Heart right ventricle (tissue), 16 donors: Measurements from ENCODE around the gene GATA1. TPM values are rescaled to one million over a fixed set of nuclear protein-coding genes. Genes with fewer than 3 reads are reported as not detected.

Source experiments
- ATAC-seq, 8 donors: fragments of 200-7000 bp; cut with Tn5 transposase; one replicate each; pipeline ENCODE4 v1.9.1; 2020; ENCODE audit warnings: mild to moderate bottlenecking in 8 of 8, moderate library complexity in 8 of 8, moderate number of reproducible peaks in 1 of 8
- DNase-seq, 2 donors: peaks; one replicate each; pipeline ENCODE4 v3.0.0-alpha.2; 2020
- H3K27ac ChIP-seq, 10 donors: fragments of 200-600 bp; sonication (generic) in 2 of 10; one replicate each; pipeline versions ENCODE4 v1.5.0 to v1.8.0; 2020 to 2022; ENCODE audit warnings: mild to moderate bottlenecking in 3 of 10
- H3K27me3 ChIP-seq, 7 donors: fragments of 200-600 bp; one replicate each; pipeline ENCODE4 v1.8.0; 2021 to 2022; ENCODE audit warnings: mild to moderate bottlenecking in 2 of 7
- H3K36me3 ChIP-seq, 9 donors: fragments of 200-600 bp; sonication (generic) in 1 of 9; one replicate each; pipeline versions ENCODE4 v1.5.0 to v1.8.0; 2020 to 2022; ENCODE audit warnings: mild to moderate bottlenecking in 2 of 9
- H3K4me1 ChIP-seq, 9 donors: fragments of 200-600 bp; sonication (generic) in 1 of 9; one replicate each; pipeline versions ENCODE4 v1.5.0 to v1.8.0; 2020 to 2022; ENCODE audit warnings: mild to moderate bottlenecking in 4 of 9
- H3K4me3 ChIP-seq, 10 donors: fragments of 200-600 bp; sonication (generic) in 2 of 10; one replicate each; pipeline versions ENCODE4 v1.5.0 to v1.8.0; 2020 to 2022; ENCODE audit warnings: mild to moderate bottlenecking in 7 of 10, moderate library complexity in 2 of 10
- H3K9me3 ChIP-seq, 11 donors: fragments of 200-600 bp in 10 of 11; sonication (generic) in 2 of 11; one replicate each; pipeline versions ENCODE4 v1.5.0 to v1.8.0; 2013 to 2022; ENCODE audit warnings: mild to moderate bottlenecking in 2 of 11, control low read depth in 1 of 11, moderate library complexity in 1 of 11
- WGBS, 2 donors: extraction: QIAGEN DNeasy Blood & Tissue Kit; methylation state at CpG; one replicate each; pipeline ENCODE4 v1.1.7; 2013; ENCODE audit warnings: inconsistent platforms in 1 of 2; 5-methylcytosine and 5-hydroxymethylcytosine counted together
- intact Hi-C, 10 donors: fragments of 100-400 bp; cut with DNase I; formaldehyde crosslinking; loops; one replicate each; pipeline versions ENCODE4 v1.11.1 to v1.14.2; 2022
- polyA plus RNA-seq, 2 donors: library from polyadenylated mRNA; stranded (reverse); fragments of 200-250 nt; gene quantifications; one replicate each; pipeline ENCODE4 v1.2.3, GENCODE V29; 2013
- total RNA-seq, 10 donors: library from RNA; stranded (reverse); fragmentation: NEBNext Ultra II Directional in 3 of 10; extraction: Animal tissue kit (Norgen Biotek cat#: 25700) in 3 of 10; gene quantifications; one replicate each; pipeline versions ENCODE4 v1.2.1 to v1.2.4, GENCODE V29; 2021 to 2023
- TF ChIP-seq, protein P1 (sequence below), 9 donors: fragments of 200-600 bp; sonication (generic) in 2 of 9; IDR thresholded peaks; one replicate each; pipeline versions ENCODE4 v1.5.0 to v1.8.0; 2021 to 2022; ENCODE audit warnings: antibody characterized with exemption in 9 of 9, mild to moderate bottlenecking in 5 of 9, moderate library complexity in 1 of 9
- donor health status: Arrhythmogenic right ventricular cardiomyopathy.
- donor health status: ischemic (EF 13 %, LVEDD 7.1; RV severe dilation, severe dysfunction).
- donor health status: healthy with polysubstance abuse.
- donor health status: DM: no; HTN: yes; CAD: no.
- donor health status: DM: no; HTN: no; CAD: no.
- donor health status: ischemic (EF 25% LVEDD 6.9; RV normal size, moderate dysfunction).
- donor health status: ischemic (EF 25% LVEDD 5.7; RV mildly dilated, moderate dysfunction).
- donor health status: healthy.
- donor health status: DM: yes; HTN: yes; CAD: no.
- donor health status: Ischemic cardiomyopathy.
- donor health status: ischemic (EF 35%, LVEDD 5.7; RV mildly dilated, moderate dysfunction).
- donor health status: nonischemic (EF 11% LVEDD 7.7; RV severe dilation, severe dysfunction).
- donor health status: DM: yes; HTN: yes; CAD: no.
- donor health status: PGD.
- donor health status: ischemic (EF 29% LVEDD 5.4; RV normal size, mild dysfunction).
- donor health status: nonischemic (EF 23%, LVEDD 6.1; RV moderate dilation, normal function).

GATA1 gene
- total and polyA plus RNA-seq, 12 donors, result 0.07 to 0.25 (median 0.23) TPM; not detected in 9

GRCh38 chrX:48824066-48824465, 37.7 kb downstream of the GATA1 start:
- H3K36me3 ChIP-seq, result peaks cover 0 to 48% (median 0%) of the 10 kb centered on the region in 9 donors
- H3K27me3 ChIP-seq, result peaks cover 0 to 49% (median 0%) of the 10 kb centered on the region in 7 donors
- ATAC-seq (no peak), DNase-seq (no peak)
- H3K9me3 ChIP-seq, result peaks cover 0 to 20% (median 0%) of the 10 kb centered on the region in 11 donors
- no peak overlapping the region for H3K4me3 ChIP-seq
- WGBS, 2 donors, result 94 to 99% methylated on average over 6 to 8 of the region's 8 CpGs
- TF ChIP-seq, protein P1, sequence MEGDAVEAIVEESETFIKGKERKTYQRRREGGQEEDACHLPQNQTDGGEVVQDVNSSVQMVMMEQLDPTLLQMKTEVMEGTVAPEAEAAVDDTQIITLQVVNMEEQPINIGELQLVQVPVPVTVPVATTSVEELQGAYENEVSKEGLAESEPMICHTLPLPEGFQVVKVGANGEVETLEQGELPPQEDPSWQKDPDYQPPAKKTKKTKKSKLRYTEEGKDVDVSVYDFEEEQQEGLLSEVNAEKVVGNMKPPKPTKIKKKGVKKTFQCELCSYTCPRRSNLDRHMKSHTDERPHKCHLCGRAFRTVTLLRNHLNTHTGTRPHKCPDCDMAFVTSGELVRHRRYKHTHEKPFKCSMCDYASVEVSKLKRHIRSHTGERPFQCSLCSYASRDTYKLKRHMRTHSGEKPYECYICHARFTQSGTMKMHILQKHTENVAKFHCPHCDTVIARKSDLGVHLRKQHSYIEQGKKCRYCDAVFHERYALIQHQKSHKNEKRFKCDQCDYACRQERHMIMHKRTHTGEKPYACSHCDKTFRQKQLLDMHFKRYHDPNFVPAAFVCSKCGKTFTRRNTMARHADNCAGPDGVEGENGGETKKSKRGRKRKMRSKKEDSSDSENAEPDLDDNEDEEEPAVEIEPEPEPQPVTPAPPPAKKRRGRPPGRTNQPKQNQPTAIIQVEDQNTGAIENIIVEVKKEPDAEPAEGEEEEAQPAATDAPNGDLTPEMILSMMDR (IDR thresholded peaks at IDR 0.05), result no peak
- H3K27ac ChIP-seq, result no peak overlapping the region
- no peaks in the 10 kb centered on the region for H3K4me1 ChIP-seq
- intact Hi-C loops, result no loop called here

- TF ChIP-seq, protein P1 (IDR thresholded peaks at IDR 0.05), result no peak
- intact Hi-C loops, result no loop called here
- ATAC-seq (no peak), DNase-seq (no peak)
- Histone ChIP-seq H3K27me3 (peaks cover 0 to 71% (median 10%) of the 10 kb centered on the region in 7 donors), H3K4me3 (no peak within 1 kb of the TSS), H3K27ac (no peak within 1 kb of the TSS), H3K9me3 (peaks cover 0 to 20% (median 0%) of the 10 kb centered on the region in 11 donors), H3K4me1 (no peaks in the 10 kb centered on the region), H3K36me3 (peaks cover 0 to 36% (median 0%) of the 10 kb centered on the region in 9 donors)
- 34 to 44% methylated on average over 19 to 61 of the region's 67 CpGs for WGBS, 2 donors
Measured at GRCh38 chrX:48826135-48826875, 39.9 kb downstream of the GATA1 start, which contains the start of gene ERAS. Gene ERAS (plus strand): TSS chrX:48826513. CDS start chrX:48829124, 2,611 bp downstream.

DNA sequence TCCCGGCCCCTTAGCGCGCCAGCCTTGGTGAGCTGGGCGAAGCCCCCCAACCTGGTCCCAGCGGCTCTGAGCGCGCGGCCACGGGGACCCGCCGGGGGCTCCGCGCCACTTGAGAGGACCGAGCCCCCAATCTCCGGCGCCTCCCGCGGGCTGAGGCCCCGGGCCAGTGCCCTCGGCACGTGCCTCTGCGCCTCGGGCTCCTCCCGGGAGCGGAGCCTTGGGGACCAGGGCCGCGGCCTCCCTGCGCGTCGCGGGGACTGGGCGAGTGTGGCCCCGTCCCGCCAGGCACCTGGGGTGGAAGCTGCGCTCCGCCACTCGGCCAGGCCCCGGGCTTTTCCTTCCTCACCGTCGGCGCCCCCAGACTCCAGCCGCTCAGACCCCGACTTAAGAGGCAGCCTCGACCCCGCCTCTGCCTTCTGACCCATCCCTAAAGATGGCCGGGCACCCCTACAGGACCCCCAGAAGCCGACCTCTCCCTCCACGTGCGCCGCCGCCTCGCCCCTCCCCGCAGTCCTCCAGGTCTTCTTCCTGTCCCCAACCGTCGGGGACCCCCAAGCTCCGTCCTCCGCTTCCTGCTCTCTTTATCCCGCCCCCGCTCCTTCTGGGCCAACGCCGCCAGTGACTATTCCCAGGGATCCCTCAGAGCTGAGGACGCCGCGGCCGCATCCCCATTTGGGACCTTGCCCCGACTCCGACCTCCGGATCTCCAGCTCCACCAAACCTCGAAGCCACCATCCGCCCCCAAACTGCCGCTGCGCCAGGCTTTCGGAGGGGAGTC, 40.7 kb downstream of the GATA1 start:
- Histone ChIP-seq H3K27ac (no peak overlapping the region), H3K9me3 (peaks cover 0 to 20% (median 0%) of the 10 kb centered on the region in 11 donors), H3K36me3 (peaks cover 0 to 28% (median 0%) of the 10 kb centered on the region in 9 donors), H3K4me3 (no peak overlapping the region), H3K4me1 (no peaks in the 10 kb centered on the region), H3K27me3 (peaks cover 0 to 79% (median 18%) of the 10 kb centered on the region in 7 donors)
- intact Hi-C loops, result no loop called here
- no peak for ATAC-seq
- TF ChIP-seq, protein P1 (IDR thresholded peaks at IDR 0.05), result no peak
- 18 to 27% methylated on average over 30 to 61 of the region's 73 CpGs for WGBS, 2 donors
- no peak for DNase-seq

DNA sequence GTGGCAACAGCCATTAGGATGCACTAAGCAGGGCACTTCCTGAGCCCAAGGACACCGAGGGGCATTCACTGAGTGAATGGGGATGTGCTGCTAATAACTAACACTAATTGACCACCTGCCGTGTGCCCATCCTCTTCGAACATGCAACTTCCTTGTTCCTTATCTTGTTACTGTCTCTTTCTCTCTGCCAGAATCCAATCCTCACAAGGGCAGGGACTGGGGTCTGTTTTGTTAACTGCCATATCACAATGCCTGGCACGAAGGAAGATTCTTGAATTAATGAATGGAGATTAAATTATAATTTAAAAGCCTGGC, 41.2 kb downstream of the GATA1 start:
- Histone ChIP-seq H3K9me3 (peaks cover 0 to 20% (median 0%) of the 10 kb centered on the region in 11 donors), H3K4me1 (no peaks in the 10 kb centered on the region), H3K27ac (no peak overlapping the region), H3K27me3 (peaks cover 0 to 84% (median 20%) of the 10 kb centered on the region in 7 donors), H3K36me3 (peaks cover 0 to 23% (median 0%) of the 10 kb centered on the region in 9 donors), H3K4me3 (no peak overlapping the region)
- intact Hi-C loops, result no loop called here
- WGBS, 2 donors, result 42 to 51% methylated on average over 4 of the region's 4 CpGs
- ATAC-seq (no peak), DNase-seq (no peak)
- TF ChIP-seq, protein P1 (IDR thresholded peaks at IDR 0.05), result no peak
